ENCODE results near the gene VAMP2.

DNA sequence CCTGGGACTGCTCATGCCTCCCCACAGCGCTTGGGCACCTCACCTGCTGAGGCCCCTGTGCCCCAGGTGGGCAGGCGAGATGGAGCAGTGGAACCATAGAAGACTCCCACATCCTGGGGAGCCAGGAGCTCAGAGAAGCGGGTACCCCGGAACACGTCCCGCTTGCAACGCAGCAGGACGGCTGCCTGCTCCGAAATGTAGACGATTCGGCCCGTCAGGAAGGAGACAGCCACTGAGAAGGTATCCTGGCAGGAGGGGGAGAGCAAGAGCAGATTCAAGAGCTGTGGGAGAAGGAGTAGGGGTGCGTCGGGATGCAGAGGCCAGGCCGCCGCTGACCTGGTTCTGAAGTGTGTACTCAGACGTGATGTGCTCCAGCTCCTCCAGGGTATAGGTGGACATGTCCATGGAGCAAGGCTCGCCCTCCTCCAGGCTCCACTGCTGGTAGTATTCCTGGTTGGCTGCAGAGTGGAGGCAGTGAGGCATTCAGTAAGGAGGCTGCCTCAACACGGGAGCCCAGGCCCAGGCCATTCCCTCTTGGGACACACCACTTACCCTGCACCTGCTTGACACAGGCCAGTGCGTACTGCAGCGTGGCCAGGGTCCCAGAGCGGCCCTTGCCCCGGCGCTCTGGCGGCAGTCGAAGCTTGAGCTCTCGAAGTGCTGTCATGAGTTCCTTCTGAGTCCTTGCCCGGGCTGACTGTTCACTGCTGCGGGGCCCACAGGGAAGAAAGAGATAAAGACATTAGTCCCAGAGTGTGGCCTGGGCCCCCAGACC, 13.1 kb downstream of the VAMP2 start:
- TF ChIP-seq, protein P1, sequence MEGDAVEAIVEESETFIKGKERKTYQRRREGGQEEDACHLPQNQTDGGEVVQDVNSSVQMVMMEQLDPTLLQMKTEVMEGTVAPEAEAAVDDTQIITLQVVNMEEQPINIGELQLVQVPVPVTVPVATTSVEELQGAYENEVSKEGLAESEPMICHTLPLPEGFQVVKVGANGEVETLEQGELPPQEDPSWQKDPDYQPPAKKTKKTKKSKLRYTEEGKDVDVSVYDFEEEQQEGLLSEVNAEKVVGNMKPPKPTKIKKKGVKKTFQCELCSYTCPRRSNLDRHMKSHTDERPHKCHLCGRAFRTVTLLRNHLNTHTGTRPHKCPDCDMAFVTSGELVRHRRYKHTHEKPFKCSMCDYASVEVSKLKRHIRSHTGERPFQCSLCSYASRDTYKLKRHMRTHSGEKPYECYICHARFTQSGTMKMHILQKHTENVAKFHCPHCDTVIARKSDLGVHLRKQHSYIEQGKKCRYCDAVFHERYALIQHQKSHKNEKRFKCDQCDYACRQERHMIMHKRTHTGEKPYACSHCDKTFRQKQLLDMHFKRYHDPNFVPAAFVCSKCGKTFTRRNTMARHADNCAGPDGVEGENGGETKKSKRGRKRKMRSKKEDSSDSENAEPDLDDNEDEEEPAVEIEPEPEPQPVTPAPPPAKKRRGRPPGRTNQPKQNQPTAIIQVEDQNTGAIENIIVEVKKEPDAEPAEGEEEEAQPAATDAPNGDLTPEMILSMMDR (IDR thresholded peaks at IDR 0.05 in 4 of 5, conservative IDR thresholded peaks at IDR 0.05 in 1 of 5) = no peak
- TF ChIP-seq POLR2A (IDR thresholded peaks at IDR 0.05) = no peak
